Measurements from ENCODE around the gene SRSF3.
"Not testable (repeated sequence)": the region's sequence is repeated elsewhere in the genome, so short reads cannot be mapped to it uniquely, and the experiment has no call there.

Gene SRSF3

DNA sequence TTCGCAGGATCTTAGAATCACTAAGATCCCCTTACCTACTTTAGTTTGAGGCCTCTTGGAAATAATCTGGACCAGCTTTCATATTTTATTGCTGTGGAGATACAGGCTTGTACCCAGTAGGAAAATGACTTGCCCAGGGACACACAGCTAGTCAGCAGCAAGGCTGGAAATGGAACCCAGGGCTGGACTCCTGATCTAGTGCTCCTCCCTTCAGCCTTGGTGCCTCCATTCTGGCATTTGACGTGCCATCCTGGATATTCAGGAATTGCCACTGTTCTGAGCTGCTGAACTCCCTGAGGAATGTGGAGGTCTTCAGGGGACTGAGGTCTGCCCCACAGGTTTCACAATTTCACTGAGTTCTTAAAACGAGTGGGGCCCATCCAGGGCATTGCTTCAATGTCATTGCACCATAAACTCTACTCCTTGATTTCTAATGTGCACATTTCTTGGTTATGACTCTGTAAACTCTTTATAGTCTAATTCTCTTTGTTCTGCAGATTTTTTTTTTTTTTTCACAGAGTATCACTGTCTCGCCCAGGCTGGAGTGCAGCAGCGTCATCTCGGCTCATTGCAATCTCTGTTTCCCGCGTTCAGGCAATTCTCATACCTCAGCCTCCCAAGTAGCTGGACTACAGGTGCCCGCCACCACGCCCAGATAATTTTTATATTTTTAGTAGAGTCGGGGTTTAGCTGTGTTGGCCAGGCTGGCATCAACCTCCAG, 57.7 kb downstream of the SRSF3 start:
- peaks cover 16% of the 10 kb centered on the region for H3K4me1 ChIP-seq (ENCODE audit: control insufficient read depth, insufficient read depth, low read length)
- no peak overlapping the region for H3K27ac ChIP-seq (ENCODE audit: low read depth, low read length)
- H3K9me3 ChIP-seq (ENCODE audit: control insufficient read depth, insufficient read depth, low read length), result no peaks in the 10 kb centered on the region
- no peaks in the 10 kb centered on the region for H3K36me3 ChIP-seq (ENCODE audit: control insufficient read depth, insufficient read depth, low read length)
- no peak overlapping the region for H3K9ac ChIP-seq (ENCODE audit: low read depth, low read length)
- H3K27me3 ChIP-seq (ENCODE audit: control insufficient read depth, insufficient read depth, low read length), result no peaks in the 10 kb centered on the region
- no peak overlapping the region for H3K4me3 ChIP-seq (ENCODE audit: low read depth, low read length)

DNA sequence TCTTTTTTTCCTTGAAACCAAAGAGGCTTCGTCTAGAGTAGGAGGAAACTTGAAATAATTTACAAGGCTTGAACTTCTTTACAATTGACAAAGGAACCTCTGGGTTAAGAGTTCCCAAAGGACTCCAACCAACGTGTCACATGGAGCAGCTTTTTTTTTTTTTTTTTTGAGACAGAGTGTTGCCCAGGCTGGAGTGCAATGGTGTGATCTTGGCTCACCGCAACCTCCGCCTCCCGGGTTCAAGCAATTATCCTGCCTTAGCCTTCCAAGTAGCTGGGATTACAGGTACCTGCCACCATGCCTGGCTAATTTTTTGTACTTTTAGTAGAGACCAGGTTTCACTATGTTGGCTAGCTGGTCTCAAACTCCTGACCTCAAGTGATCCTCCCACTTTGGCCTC, 60.3 kb downstream of the SRSF3 start:
- H3K9me3 ChIP-seq (ENCODE audit: control insufficient read depth, insufficient read depth, low read length); H3K27ac ChIP-seq (ENCODE audit: low read depth, low read length); H3K36me3 ChIP-seq (ENCODE audit: control insufficient read depth, insufficient read depth, low read length); H3K27me3 ChIP-seq (ENCODE audit: control insufficient read depth, insufficient read depth, low read length); H3K9ac ChIP-seq (ENCODE audit: low read depth, low read length); H3K4me3 ChIP-seq (ENCODE audit: low read depth, low read length): not testable (repeated sequence)
- peaks cover 10% of the 10 kb centered on the region for H3K4me1 ChIP-seq (ENCODE audit: control insufficient read depth, insufficient read depth, low read length)

Data from HUES48 (cell line).